NB4 (cell line): ENCODE results near the gene PKDCC.

Experiments used
- DNase-seq: peaks from one replicate; pipeline ENCODE4 v3.0.0; 2010; ENCODE audit warnings: low read depth
- H3K4me3 ChIP-seq: one replicate; pipeline ENCODE4 v1.5.1; 2011; ENCODE audit warnings: mild to moderate bottlenecking, low read depth, low read length, moderate library complexity
- CTCF ChIP-seq: IDR thresholded peaks from one replicate; pipeline ENCODE4 v1.5.1; 2012; ENCODE audit warnings: low read depth, low read length
- MAX ChIP-seq: IDR thresholded peaks from 2 replicates; pipeline ENCODE4 v1.6.1; 2011; ENCODE audit warnings: low read depth, low read length
- MYC ChIP-seq: IDR thresholded peaks from 2 replicates; pipeline ENCODE4 v1.6.1; 2011; ENCODE audit warnings: low read depth, low read length
- POLR2A ChIP-seq: IDR thresholded peaks from 2 replicates; pipeline ENCODE4 v1.6.1; 2011; ENCODE audit warnings: mild to moderate bottlenecking; ENCODE audit not compliant: insufficient read length; ENCODE audit errors: extremely low read depth

Gene PKDCC

GRCh38 chr2:42095923-42096408, 48.1 kb downstream of the PKDCC start:
- DNase-seq = peak; percentile 80

GRCh38 chr2:42096869-42097591, 49.2 kb downstream of the PKDCC start:
- H3K4me3 ChIP-seq = no peak overlapping the region
- TF ChIP-seq MYC (no peak), POLR2A (no peak), MAX (no peak), CTCF (no peak)
- DNase-seq = no peak

More at GRCh38 chr2:42095923-42096408, 48.1 kb downstream of the PKDCC start:
- TF ChIP-seq POLR2A = no peak
- peak; percentile 85 for TF ChIP-seq CTCF
- no peak for TF ChIP-seq MAX
- TF ChIP-seq MYC = no peak
- no peak overlapping the region for H3K4me3 ChIP-seq

- H3K4me3 ChIP-seq = no peak overlapping the region
- DNase-seq = peak; percentile 32
- TF ChIP-seq POLR2A = no peak
- TF ChIP-seq MYC = no peak
- no peak for TF ChIP-seq CTCF
Observed at GRCh38 chr2:42098571-42099437, 51.0 kb downstream of the PKDCC start.

DNA sequence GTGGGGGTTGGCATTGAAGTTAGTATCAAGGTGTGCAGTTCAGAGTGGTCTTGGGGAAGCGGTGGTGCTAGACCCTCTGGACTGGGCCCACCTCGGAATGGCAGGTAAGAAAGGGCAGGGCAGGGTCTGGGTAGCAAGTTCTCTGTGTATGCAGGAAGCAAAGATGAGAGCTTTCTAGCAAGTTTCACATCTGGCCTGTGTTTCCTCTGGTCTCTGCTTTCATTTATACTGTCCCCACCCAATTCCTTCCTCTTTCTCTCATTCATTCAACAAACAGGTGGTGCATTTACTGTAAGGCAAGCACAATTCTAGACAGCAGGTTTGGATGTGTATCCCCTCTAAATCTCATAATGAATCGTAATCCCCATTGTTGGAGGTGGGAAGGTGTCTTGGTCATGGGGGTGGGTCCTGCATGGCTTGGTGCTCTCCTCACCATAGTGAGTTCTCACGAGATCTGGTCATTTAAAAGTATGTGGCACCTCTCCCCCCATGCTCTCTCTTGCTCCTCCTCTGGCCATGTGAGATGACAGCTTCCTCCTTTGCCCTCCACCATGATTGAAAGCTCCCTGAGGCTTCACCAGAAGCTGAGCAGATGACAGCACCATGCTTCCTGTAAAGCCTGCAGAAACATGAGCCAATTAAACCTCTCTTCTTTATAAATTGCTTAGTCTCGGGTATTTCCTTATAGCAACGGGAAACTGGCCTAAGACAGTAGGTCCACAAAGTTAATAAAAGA, 51.8 kb downstream of the PKDCC start:
- H3K4me3 ChIP-seq = no peak overlapping the region
- no peak for DNase-seq
- TF ChIP-seq POLR2A (no peak), MYC (no peak), MAX (no peak), CTCF (no peak)

GRCh38 chr2:42100683-42101205, 52.9 kb downstream of the PKDCC start:
- TF ChIP-seq POLR2A = no peak
- TF ChIP-seq MAX = no peak
- no peak for TF ChIP-seq MYC
- TF ChIP-seq CTCF = no peak
- no peak for DNase-seq
- no peak overlapping the region for H3K4me3 ChIP-seq
